ENCODE results near the gene AGPAT3.

The AGPAT3 gene

DNA sequence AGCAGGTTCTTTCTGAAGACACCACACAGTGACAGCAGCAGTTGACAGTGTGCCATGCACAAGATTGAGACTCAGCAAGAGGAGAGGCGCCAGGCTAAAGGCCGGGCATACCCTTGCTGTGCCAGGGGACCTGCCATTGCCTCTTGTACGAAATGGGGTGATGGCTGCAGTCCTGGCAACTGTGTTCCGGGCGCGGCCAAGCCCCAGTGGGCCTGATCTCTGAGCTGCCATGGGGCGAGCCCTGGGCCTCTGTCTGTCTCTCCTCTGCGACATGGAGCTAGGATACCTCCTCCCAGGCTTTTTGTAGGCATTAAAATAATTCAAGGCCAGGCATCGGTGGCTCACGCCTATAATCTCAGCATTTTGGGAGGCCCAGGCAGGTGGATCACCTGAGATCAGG lies 137.5 kb downstream of the AGPAT3 start:
- Histone ChIP-seq H3K4me3 (replicated peaks; ENCODE audit: low read depth, low read length) (no peak overlapping the region), H3K36me3 (ENCODE audit: control insufficient read depth, insufficient read depth, low read length) (no peaks in the 10 kb centered on the region), H3K27me3 (replicated peaks; ENCODE audit: control insufficient read depth, insufficient read depth, low read length) (no peaks in the 10 kb centered on the region)
- no peak for DNase-seq (ENCODE audit: extremely low read depth, insufficient read length)
- TF ChIP-seq, protein P1, sequence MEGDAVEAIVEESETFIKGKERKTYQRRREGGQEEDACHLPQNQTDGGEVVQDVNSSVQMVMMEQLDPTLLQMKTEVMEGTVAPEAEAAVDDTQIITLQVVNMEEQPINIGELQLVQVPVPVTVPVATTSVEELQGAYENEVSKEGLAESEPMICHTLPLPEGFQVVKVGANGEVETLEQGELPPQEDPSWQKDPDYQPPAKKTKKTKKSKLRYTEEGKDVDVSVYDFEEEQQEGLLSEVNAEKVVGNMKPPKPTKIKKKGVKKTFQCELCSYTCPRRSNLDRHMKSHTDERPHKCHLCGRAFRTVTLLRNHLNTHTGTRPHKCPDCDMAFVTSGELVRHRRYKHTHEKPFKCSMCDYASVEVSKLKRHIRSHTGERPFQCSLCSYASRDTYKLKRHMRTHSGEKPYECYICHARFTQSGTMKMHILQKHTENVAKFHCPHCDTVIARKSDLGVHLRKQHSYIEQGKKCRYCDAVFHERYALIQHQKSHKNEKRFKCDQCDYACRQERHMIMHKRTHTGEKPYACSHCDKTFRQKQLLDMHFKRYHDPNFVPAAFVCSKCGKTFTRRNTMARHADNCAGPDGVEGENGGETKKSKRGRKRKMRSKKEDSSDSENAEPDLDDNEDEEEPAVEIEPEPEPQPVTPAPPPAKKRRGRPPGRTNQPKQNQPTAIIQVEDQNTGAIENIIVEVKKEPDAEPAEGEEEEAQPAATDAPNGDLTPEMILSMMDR (IDR thresholded peaks at IDR 0.05; ENCODE audit: insufficient read depth, low read length, poor library complexity, severe bottlenecking): no peak

DNA sequence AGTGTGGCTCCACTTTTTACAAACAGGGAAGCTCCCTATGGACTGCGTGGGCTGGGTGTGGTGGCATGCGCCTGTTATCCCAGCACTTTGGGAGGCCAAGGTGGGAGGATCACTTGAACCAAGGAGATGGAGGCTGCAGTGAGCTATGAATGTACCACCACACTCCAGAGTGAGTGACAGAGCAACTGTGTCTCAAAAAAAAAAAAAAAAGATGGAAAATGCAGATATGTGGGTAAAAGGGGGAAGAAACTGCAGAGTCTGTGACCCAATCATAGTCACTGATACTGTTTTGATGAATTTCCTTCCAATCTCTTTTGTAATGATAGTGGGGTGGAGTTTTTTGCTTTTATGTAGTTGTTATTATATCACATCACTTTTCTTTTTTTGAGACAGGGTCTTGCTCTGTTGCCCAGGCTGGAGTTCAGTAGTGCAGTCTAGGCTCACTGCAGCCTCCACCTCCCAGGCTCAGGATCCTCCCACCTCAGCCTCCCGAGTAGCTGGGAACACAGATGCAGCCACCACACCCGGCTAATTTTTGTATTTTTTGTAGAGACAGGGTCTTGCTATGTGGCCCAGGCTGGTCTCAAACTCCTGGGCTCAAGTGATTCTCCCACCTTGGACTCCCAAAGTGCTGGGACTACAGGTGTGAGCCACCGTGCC lies 138.4 kb downstream of the AGPAT3 start:
- TF ChIP-seq, protein P1 (IDR thresholded peaks at IDR 0.05; ENCODE audit: insufficient read depth, low read length, poor library complexity, severe bottlenecking): no peak
- DNase-seq (ENCODE audit: extremely low read depth, insufficient read length): no peak
- Histone ChIP-seq H3K36me3 (ENCODE audit: control insufficient read depth, insufficient read depth, low read length) (no peaks in the 10 kb centered on the region), H3K27me3 (replicated peaks; ENCODE audit: control insufficient read depth, insufficient read depth, low read length) (no peaks in the 10 kb centered on the region), H3K4me3 (replicated peaks; ENCODE audit: low read depth, low read length) (no peak overlapping the region)

DNA sequence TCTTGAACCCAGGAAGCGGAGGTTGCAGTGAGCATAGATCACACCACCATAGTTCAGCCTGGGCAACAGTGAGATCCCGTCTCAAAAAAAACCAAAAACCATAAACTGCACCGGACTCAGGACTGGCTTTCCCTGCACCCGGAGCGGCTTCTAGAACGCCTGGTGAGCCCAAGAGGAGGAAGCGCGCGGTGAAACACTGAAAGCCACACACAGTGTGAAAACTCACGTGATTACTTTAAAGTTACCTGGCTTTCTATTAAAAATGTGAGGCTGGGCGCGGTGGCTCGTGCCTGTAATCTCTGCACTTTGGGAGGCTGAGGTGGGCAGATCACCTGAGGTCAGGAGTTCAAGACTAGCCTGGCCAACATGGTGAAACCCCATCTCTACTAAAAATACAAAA lies 140.0 kb downstream of the AGPAT3 start:
- TF ChIP-seq, protein P1 (IDR thresholded peaks at IDR 0.05; ENCODE audit: insufficient read depth, low read length, poor library complexity, severe bottlenecking): no peak
- DNase-seq (ENCODE audit: extremely low read depth, insufficient read length): no peak
- Histone ChIP-seq H3K36me3 (ENCODE audit: control insufficient read depth, insufficient read depth, low read length) (no peaks in the 10 kb centered on the region), H3K4me3 (replicated peaks; ENCODE audit: low read depth, low read length) (no peak overlapping the region), H3K27me3 (replicated peaks; ENCODE audit: control insufficient read depth, insufficient read depth, low read length) (no peaks in the 10 kb centered on the region)

DNA sequence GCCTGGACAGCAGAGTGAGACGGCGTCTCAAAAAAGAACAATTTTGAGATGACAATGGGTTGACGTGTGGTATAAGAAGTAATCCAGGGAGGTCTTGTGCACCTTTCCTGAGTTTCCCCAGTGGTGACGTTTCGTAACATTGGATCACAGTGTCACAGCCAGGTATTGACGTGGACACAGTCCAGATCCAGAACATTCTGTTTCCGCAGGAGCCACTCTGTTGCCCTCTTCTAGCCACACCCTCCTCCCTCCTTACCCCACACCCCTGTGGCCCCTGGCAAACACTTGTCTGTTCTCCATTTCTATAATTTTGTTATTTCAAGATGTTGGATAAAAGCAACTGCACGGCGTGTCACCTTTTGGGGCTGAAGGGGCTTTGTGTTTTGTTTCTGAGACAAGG lies 140.6 kb downstream of the AGPAT3 start:
- no peak overlapping the region for H3K4me3 ChIP-seq (replicated peaks; ENCODE audit: low read depth, low read length)
- H3K36me3 ChIP-seq (ENCODE audit: control insufficient read depth, insufficient read depth, low read length): no peaks in the 10 kb centered on the region
- no peak for DNase-seq (ENCODE audit: extremely low read depth, insufficient read length)
- H3K27me3 ChIP-seq (replicated peaks; ENCODE audit: control insufficient read depth, insufficient read depth, low read length): no peaks in the 10 kb centered on the region
- TF ChIP-seq, protein P1 (IDR thresholded peaks at IDR 0.05; ENCODE audit: insufficient read depth, low read length, poor library complexity, severe bottlenecking): no peak

GRCh38 chr21:44006017-44006619 lies 141.1 kb downstream of the AGPAT3 start:
- Histone ChIP-seq H3K36me3 (ENCODE audit: control insufficient read depth, insufficient read depth, low read length) (no peaks in the 10 kb centered on the region), H3K27me3 (replicated peaks; ENCODE audit: control insufficient read depth, insufficient read depth, low read length) (no peaks in the 10 kb centered on the region), H3K4me3 (replicated peaks; ENCODE audit: low read depth, low read length) (no peak overlapping the region)
- no peak for DNase-seq (ENCODE audit: extremely low read depth, insufficient read length)
- TF ChIP-seq, protein P1 (IDR thresholded peaks at IDR 0.05; ENCODE audit: insufficient read depth, low read length, poor library complexity, severe bottlenecking): no peak

Measured in GM06990 (cell line).